DMS 273 treated with DMSO at 0.1 percent for 48 hours (cell line): ENCODE measurements around the gene PAPSS2.

Experiments used
- DNase-seq: peaks from one replicate; lab custom pipeline; 2025; lab: John Stamatoyannopoulos, UW

PAPSS2 gene

GRCh38 chr10:87790185-87790584 is 130.5 kb downstream of the PAPSS2 start:
- no peak for DNase-seq

- no peak for DNase-seq
Observed at GRCh38 chr10:87794285-87794684, 134.6 kb downstream of the PAPSS2 start.
